ENCODE data around the gene ATP11A. TPM values are rescaled to one million over a fixed set of nuclear protein-coding genes. Genes with fewer than 3 reads are reported as not detected.

The ATP11A gene
- total and polyA plus RNA-seq, 9 of the 15 experiments (the other 6 are each of a cell fraction or from before 2014, with no cell fraction given): 0.38 to 34.2 (median 4.2) TPM

- TF ChIP-seq HBP1 (CRISPR knock-in tag; IDR thresholded peaks at IDR 0.05): no peak
These were observed 168.2 kb downstream of the ATP11A start (continued) for GRCh38 chr13:112857914-112858490.

- Histone ChIP-seq H3K9me1 (ENCODE audit: control insufficient read depth, insufficient read depth, low read length) (no peaks in the 10 kb centered on the region), H3K9me3 (replicated peaks; ENCODE audit: control insufficient read depth, insufficient read depth, low read depth, low read length) (no peaks in the 10 kb centered on the region), H3K79me2 (ENCODE audit: control insufficient read depth, insufficient read depth, low read length) (no peaks in the 10 kb centered on the region), H3K27me3 (ENCODE audit: control insufficient read depth in 2 of 2, insufficient read depth in 2 of 2, low read length in 2 of 2) (no peaks in the 10 kb centered on the region), H3K4me1 (replicated peaks in 1 of 2; ENCODE audit: control insufficient read depth in 2 of 2, insufficient read depth in 2 of 2, low read length in 2 of 2) (0 out of 5 replicates have a peak, but pooled peaks cover 0 to 2% of the 10 kb centered on the region in 2 experiments), H4K20me1 (replicated peaks; ENCODE audit: control insufficient read depth, insufficient read depth, low read length) (no peaks in the 10 kb centered on the region), H3K4me3 (no peak overlapping the region), H2AFZ (ENCODE audit: low read depth, low read length) (no peak overlapping the region), H3K27ac (ENCODE audit: extremely low read depth, low read depth, low read length) (no peak overlapping the region), H3K9ac (ENCODE audit: insufficient read depth in 1 of 2, low read depth in 2 of 2, low read length in 2 of 2) (no peak overlapping the region), H3K4me2 (ENCODE audit: insufficient read depth, low read length) (no peak overlapping the region), H3K36me3 (ENCODE audit: control insufficient read depth, insufficient read depth, low read length) (peaks cover 69% of the 10 kb centered on the region; the same call in 2 of the 3 replicates)
- no peak for ATAC-seq
- no peak for FAIRE-seq
- CTCF ChIA-PET (ENCODE audit: low intra/inter-chr PET ratio): no interaction called here
- TF ChIP-seq PRPF4 (IDR thresholded peaks at IDR 0.05; ENCODE audit: insufficient read depth, low read depth, low read length, poor library complexity, severe bottlenecking): no peak
- TF ChIP-seq ZNF445 (CRISPR knock-in tag; IDR thresholded peaks at IDR 0.05; ENCODE audit: low read depth): no peak
- no peak for TF ChIP-seq ZNF444 (CRISPR knock-in tag; IDR thresholded peaks at IDR 0.05)
- TF ChIP-seq SETDB1 (IDR thresholded peaks at IDR 0.05; ENCODE audit: low read length): no peak
- TF ChIP-seq MAFF (IDR thresholded peaks at IDR 0.05; ENCODE audit: low read length): no peak
- in situ Hi-C loops (cut with MboI): no loop called here
- no TSS peak for BruUV-seq (replicated peaks)
- POLR2A ChIA-PET: no interaction called here
- intact Hi-C loops (cut with micrococcal nuclease): no loop called here
- no peak for DNase-seq (ENCODE audit: extremely low read depth in 1 of 4, low spot score in 3 of 4)
- WGBS (ENCODE audit: insufficient coverage, low coverage, missing lambda C conversion rate): 78% methylated on average over 8 of the region's 22 CpGs
These were observed 169.4 kb downstream of the ATP11A start for GRCh38 chr13:112859128-112859816.
